Frontal cortex (tissue), 4 donors: ENCODE results near the gene AHCTF1. TPM values are rescaled to one million over a fixed set of nuclear protein-coding genes. Genes with fewer than 3 reads are reported as not detected.
A peak's percentile ranks its signal among the peaks of the same experiment; 100 is the strongest.

ENCODE experiments used
- DNase-seq, 2 donors: peaks; one replicate each; pipeline ENCODE4 v3.0.0; 2012; ENCODE audit warnings: low spot score in 2 of 2
- FAIRE-seq: peaks from 2 replicates; lab custom pipeline; 2012; peaks lifted over from hg19 to GRCh38; lab: Jason Lieb, UNC
- total RNA-seq: library from RNA; depleted of rRNA; stranded (reverse); fragments of >200 nt; gene quantifications from one replicate; pipeline ENCODE4 v1.2.3, GENCODE V29; 2014
- donor health status: control.
- donor health status: control.
- donor health status: control.

The AHCTF1 gene, protein sequence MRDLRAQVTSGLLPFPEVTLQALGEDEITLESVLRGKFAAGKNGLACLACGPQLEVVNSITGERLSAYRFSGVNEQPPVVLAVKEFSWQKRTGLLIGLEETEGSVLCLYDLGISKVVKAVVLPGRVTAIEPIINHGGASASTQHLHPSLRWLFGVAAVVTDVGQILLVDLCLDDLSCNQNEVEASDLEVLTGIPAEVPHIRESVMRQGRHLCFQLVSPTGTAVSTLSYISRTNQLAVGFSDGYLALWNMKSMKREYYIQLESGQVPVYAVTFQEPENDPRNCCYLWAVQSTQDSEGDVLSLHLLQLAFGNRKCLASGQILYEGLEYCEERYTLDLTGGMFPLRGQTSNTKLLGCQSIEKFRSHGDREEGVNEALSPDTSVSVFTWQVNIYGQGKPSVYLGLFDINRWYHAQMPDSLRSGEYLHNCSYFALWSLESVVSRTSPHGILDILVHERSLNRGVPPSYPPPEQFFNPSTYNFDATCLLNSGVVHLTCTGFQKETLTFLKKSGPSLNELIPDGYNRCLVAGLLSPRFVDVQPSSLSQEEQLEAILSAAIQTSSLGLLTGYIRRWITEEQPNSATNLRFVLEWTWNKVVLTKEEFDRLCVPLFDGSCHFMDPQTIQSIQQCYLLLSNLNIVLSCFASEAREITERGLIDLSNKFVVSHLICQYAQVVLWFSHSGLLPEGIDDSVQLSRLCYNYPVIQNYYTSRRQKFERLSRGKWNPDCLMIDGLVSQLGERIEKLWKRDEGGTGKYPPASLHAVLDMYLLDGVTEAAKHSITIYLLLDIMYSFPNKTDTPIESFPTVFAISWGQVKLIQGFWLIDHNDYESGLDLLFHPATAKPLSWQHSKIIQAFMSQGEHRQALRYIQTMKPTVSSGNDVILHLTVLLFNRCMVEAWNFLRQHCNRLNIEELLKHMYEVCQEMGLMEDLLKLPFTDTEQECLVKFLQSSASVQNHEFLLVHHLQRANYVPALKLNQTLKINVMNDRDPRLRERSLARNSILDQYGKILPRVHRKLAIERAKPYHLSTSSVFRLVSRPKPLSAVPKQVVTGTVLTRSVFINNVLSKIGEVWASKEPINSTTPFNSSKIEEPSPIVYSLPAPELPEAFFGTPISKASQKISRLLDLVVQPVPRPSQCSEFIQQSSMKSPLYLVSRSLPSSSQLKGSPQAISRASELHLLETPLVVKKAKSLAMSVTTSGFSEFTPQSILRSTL (N-terminal part only)
- total RNA-seq = 43.6 TPM

DNA sequence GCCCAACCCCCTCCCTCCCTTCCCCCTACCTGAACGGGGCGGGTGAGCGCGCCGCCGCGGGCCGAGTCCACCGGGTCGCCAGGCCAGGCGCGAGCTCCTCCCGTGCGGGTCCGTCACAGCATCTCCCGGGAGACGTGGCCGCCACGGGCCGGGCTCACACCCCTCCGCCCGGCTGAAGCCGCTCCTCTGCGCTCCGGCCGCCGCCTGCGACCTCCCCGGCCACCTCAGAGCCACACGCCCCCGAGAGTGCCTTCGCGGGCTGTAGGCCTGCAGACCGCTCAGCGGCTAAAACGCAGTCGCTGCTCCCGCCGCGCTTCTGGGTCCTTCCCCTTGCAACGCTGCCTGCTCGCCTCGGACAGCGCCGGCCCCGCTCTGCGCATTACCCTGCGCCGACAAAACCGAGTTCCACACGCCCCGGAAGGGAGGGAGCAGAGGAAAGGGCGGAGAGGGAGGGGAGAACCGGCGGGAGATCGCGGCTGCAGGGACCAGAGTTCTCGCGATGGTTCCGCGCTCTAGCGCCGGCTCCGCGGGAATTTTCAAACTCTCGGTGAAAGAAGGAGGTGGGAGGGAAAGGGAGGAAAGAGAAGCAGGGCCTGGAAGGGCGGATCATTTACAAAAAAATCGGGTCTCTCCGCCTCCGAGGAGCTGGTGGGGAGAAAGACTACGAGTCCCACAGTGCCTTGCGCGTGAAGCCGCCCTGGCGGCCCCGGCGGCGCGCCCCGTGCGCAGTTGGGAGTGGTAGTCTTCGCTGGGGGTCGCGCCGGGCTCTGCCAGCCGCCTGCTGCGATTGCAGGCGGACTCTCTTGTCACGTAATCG is at the start of gene AHCTF1:
Gene AHCTF1, minus strand, starts transcription at position 400 of the 817 bp plus-strand sequence. CDS start 13,578 bp downstream, outside the sequence.
- DNase-seq = peak; percentile 96 to 97
- no peak for FAIRE-seq

DNA sequence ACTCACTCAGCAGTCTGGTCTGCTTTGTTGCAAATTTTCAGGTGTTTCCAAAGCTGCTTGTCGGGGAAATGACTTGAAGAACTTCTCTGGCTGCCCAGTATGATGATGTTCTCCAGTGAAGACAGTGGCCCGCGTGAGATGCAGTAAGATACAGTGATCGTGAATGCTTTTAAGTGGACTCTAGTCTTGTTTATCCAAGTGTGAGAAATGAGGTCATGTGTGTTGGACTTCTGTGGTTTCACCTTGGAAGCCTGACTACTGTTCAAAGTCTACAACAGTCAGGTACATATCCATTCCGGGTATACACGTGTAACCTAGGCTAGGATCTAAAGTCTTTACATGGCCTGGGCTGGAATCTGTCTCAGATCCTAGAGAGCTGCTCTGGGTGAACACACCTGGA is 47.0 kb upstream of the AHCTF1 start:
- DNase-seq = no peak
- no peak for FAIRE-seq

DNA sequence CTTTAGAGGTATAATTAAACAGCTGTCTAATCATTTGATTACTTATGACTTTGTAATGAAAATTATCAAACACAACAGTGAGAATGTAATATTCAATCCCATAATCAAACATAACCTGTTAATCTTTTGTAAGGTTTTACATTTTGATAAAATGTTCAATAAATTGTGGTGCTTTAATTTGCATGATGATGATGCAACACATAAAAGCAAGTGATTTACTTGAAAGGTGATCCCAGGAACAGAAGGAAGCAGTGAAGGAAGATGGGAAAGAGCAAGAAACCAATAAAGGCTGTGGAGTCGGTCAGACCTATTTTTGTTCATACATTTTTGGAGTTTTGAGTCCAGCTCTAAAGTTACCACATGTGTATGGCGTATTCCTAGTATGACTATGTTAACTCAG is 46.5 kb upstream of the AHCTF1 start:
- FAIRE-seq (no peak), DNase-seq (no peak)

DNA sequence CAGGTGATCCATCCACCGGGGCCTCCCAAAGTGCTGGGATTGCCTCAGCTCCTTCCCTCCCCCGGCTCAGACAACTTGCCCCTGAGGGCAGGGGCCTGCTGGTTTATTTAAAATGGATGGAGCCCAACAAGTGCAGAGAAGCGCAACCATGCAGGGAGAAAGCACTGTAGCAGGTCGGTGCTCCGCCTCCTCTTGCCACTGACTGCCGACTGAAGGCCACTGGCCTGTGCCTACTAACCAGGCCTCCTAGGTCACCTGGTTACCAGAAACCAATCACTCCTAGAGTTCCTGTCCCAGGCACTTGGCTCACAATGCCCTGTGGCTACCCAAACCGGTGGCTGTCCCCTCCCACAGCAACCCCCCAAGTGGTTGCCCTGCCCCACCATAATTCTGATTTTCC is 40.2 kb upstream of the AHCTF1 start:
- DNase-seq (no peak), FAIRE-seq (no peak)

DNA sequence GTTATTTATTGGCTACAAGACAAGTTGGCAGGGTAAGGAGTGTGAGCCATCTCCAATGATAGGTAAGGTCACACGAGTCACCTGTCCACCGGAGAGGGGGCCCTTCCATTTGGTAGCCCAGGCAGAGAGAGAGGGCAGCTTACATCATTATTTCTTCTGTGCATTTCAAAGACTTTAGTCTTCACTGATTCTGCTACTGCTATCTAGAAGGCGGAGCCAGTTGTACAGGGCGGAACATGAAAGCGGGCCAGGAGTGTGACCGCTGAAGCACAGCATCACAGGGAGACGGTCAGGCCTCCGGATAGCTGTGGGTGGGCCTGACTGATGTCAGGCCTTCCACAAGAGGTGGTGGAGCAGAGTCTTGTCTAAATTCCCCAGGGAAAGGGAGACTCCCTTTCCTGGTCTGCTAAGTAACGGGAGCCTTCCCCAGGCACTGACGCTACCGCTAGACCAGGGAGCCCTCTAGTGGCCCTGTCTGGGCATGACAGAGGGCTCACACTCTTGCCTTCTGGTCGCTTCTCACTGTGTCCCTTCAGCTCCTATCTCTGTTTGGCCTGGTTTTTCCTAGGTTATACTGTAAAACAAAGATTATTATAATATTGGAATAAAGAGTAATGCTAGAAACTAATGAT is 39.5 kb upstream of the AHCTF1 start:
- no peak for FAIRE-seq
- DNase-seq = no peak

DNA sequence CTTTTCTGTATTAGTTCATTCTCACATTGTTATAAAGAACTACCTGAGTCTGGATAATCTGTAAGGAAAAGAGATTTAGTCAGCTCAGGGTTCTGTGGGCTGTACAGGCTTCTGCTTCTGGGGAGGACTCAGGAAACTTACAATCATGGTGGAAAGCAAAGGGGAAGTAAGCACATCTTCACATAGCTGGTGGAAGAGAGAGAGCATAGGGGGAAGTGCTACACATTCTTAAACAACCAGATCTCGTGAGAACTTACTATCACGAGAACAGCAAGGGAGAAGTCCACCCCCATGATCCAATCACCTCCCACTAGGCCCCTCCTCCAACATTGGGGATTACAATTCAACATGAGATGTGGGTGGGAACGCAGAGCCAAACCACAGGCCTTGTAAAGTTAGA is 37.9 kb upstream of the AHCTF1 start:
- DNase-seq (no peak), FAIRE-seq (no peak)

DNA sequence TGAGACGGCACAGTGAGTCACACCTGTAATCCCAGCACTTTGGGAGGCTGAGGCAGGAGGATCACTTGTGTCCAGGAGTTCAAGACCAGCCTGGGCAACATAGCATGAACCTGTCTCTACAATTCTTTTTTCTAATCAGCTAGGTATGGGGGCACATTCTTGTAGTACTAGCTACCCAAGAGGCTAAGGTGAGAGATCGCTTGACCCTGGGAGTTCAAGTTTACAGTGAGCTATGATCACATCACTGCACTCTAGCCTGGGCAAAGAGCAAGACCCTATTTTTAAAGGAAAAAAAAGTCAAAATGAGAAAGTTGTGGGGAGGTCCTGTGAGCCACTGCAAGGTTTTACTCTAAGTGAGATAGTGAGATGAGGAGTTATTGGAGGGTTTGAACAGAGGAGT is 34.8 kb upstream of the AHCTF1 start:
- FAIRE-seq (no peak), DNase-seq (no peak)

DNA sequence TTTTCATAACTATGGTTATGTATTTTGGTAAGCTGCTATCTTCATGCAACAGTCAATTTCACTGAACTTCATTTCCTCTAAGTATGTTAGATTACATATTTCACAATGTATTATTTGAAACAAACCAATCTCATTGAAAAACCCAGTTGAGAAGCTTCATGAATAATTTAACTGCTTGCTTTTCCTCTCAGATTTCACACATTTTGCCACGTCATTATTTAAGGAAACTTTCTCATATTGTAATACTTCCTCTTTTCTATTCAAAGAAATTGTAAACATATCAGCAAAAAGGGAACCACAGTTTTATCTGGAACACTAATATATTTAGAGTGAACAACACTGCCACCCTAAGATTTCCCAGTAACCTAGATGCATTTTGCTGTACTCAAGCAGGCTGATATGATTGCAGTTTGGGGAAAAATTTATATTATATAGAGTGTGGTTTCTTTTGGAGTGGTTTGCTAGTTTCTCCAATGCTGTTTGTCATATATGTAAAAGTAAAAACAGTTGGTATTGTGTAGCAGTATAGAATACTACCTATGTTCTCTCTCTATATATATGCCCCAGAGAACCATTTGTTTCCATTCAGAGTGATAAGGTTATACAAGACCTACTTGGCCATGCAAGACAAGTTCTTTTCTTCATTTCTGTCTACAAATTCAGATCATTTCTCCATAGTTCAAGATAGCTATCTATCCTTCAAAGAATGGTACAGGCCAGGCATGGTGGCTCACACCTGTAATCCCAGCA is 28.4 kb upstream of the AHCTF1 start:
- FAIRE-seq = no peak
- DNase-seq = peak in 1 of 2 donors; percentile 27

DNA sequence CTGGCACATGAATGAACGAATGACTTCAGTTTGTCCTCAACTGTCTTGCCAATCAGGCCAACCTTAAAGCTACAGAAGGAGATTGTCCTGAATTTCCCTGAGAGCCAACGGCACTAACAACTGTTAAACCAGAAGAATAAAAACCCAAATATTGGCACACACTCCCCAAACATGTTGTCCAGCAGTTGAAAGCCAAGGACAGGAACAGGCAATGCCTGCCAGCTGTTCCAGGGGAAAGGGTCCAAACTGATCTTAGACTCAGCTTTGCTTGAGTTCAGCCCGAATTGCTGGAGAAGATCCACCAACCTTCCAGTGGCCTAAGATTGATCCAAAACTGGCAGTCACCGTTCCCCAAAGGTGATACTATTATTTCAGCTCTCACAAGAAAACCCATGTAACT is 22.4 kb upstream of the AHCTF1 start:
- FAIRE-seq = no peak

DNA sequence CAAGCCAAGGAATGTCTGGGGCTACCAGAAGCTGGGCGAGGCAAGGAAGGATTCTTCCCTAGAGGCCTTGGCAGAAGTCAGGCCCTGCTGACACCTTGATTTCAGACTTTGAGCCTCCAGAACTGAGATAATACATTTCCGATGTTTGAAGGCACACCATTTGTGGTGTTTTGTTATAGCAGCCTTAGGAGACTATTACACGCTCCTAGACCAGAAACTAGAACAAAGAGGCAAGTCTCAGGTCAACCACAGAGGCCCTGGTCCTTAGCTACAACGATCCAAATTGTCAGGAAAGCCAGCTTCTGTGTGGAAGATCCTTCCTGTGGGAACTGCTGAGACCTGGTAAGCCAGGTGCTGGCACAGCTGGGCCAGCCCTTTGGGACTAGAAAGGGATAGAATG is 19.7 kb upstream of the AHCTF1 start:
- FAIRE-seq (no peak), DNase-seq (no peak)

More for the DNA sequence above, 22.4 kb upstream of the AHCTF1 start:
- DNase-seq = no peak

DNA sequence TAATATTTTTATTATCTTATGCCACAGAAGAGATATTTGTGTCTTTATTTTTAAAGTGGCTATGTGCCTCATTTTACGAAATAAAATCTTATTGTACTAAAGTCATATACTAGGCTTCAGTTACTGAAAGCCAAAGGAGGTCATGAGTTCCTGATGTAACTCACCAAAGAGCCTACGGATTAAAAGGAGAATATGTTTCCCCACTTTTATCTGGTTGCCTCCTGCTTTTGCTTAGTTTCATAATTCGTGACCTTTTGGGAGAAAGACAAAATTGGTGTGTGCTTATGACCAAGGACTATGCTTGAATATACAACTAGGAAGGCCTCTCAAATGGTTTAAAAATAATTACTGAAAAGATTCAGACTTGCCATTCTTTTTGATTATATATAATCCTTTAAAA is 18.2 kb upstream of the AHCTF1 start:
- no peak for FAIRE-seq
- DNase-seq = no peak

DNA sequence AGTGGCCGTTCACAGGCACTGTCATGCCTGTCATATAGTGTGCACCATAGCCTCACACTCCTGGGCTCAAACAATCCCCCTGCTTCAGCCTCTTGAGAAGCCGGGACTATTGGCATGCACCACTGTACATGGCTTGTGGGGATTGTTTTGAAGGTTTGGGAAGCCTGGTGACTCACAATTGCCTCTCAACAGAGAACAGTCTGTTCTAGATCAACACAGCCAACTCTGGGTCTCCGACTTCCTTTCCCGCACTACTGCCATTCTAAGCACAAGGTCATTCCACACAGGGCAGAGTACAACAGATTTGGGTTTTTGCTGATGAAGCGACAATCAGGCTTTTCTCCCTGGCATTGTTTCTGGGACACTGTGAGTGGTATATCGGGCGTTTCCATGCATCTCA is 15.5 kb upstream of the AHCTF1 start:
- FAIRE-seq (no peak), DNase-seq (peak in 1 of 2 donors; percentile 33)

DNA sequence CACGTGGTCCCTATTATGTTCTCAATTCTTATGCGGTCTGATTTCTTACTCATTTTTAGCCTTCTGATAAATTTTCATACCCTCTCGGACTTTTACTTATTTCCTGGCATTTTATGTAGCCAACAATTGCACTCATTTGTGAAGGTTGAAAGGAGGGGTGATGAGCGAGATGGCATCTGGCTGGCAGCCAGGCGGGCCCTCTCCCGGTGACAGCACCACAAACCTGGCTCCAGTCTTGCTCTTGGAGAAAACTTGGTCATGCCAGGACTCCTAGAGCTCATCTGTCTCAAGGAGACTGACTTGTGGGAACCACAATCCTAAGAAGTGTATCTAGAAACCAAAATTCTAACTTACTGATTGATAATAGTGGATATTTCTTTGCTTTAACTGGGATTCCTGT is 14.6 kb upstream of the AHCTF1 start:
- FAIRE-seq (no peak), DNase-seq (no peak)

DNA sequence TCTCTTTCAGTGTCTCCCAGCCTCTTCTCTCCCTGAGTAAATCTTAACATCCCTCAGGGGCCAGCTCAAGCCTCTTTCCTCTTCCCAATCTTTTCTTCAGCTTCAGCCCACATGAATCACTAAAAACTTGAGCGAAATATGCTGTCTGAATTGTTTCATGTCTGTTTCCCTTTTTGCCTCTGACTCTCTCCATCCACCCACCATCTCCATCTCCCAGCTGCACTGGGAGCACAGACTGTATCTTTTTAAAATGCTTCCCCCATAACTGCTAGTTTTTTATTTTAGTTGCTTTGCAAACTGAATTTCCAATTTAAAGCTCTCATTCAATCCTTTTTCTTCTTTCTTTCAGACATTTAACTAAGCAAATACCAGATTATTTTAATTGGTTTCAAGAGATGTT is 3.0 kb upstream of the AHCTF1 start:
- no peak for DNase-seq
- FAIRE-seq = no peak

DNA sequence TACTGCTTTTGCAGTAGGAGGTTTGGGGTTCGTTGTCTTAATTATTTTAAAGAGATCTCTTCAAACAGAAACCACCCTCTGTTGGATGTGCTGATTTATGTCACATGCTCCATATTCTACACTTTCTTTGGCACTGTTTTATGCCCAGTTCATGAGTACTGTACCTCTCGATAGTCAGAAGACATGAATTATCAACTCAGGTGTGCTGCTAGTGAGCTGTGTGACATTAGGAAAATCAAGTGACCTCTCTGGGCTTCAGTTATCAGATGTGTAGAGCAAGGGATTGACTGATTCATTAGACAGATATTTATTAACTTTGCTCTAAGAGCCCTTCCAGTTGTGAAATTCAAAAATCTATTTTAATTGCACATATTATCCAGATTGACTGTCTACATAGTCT is 2.1 kb upstream of the AHCTF1 start:
- FAIRE-seq (no peak), DNase-seq (no peak)

DNA sequence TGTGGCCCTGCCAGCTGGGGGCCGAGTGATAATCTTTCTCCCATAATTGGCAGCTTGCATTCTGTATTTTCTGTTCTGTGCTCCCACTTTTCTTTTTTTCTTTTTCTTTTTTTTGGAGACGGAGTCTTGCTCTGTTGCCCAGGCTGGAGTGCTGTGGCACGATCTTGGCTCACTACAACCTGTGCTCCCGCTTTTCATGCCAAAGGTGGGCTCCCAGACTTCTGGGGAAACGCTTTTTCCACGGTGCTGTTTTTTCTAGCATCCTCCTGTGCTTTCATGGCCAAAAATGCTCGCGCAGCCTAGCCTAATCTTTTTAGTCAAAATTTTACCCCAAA is 585 bp upstream of the AHCTF1 start:
- no peak for DNase-seq
- no peak for FAIRE-seq

DNA sequence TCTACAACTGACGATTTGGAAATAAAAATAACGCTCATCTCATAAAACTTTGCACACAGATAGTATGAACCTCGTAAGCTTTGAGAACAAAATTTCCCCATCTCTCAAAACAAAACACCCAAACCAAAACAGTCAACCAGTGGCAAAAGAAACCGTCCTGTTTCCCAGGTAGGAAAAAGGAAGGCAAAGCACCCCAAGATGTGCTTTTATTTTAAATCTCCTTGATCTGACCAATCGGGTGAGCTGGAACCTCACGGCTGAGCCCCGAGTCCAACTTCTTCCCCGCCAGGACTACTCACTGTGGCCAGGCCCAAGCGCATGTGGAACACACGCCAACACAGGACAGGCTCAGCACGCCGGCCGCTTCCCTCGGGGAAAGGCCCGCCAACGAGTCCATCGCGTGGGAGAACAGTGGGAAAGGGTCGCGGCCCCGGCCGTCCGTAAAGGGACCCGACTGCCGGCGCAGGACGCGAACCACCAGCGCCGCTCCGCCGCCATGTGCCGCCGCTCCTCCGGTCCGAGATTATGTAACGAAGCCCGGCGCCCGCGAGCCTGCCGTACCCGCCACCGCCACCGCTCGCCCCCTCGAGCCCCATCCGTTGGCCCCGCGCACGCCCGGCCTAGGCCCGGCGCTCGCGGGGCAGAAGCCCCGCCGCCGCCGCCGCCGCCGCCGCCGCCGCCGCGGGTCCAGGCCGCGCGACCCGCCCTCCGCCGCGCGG is 759 bp downstream of the AHCTF1 start:
- no peak for FAIRE-seq

More for the DNA sequence above, 759 bp downstream of the AHCTF1 start:
- peak in 1 of 2 donors; percentile 33 for DNase-seq
